ENCODE results near the gene AKAP11. TPM values are rescaled to one million over a fixed set of nuclear protein-coding genes. Genes with fewer than 3 reads are reported as not detected.
A peak's percentile ranks its signal among the peaks of the same experiment; 100 is the strongest.

Gene AKAP11
- total RNA-seq, 2 experiments from 2014 or later: 18.0 to 18.4 TPM

GRCh38 chr13:42355491-42356183, 83.7 kb downstream of the AKAP11 start:
- Mint-ChIP-seq H3K4me1 (ENCODE audit: low read depth) (peaks cover 34% of the 10 kb centered on the region), H3K27ac (peak overlapping the region; percentile 80), H3K36me3 (ENCODE audit: low read depth) (no peaks in the 10 kb centered on the region), H3K9me3 (no peaks in the 10 kb centered on the region), H3K27me3 (no peaks in the 10 kb centered on the region), H3K4me3 (peak overlapping the region; percentile 35)
- peaks cover 31% of the 10 kb centered on the region for H3K4me1 ChIP-seq (ENCODE audit: insufficient read depth, low read length)
- H3K9me3 ChIP-seq (ENCODE audit: control insufficient read depth in 1 of 2, insufficient read depth in 1 of 2, low read length in 2 of 2): no peaks in the 10 kb centered on the region
- no peak overlapping the region for H3K4me3 ChIP-seq (ENCODE audit: low read length)
- intact Hi-C loops (cut with DNase I, micrococcal nuclease): loop anchor here (2.0 to 10.0 kb wide), 3 partner anchors 37 to 109 kb away; no protein-coding TSS in a partner anchor
- ChIA-PET POLR2A (interaction anchor here (0.6 to 1.6 kb wide), 9 partner anchors 11 to 898 kb away, joined by 3 to 9 read pairs (median 4); partner anchors contain the start of gene AKAP11), CTCF (no interaction called here)
- H3K27ac ChIP-seq (ENCODE audit: low read depth in 1 of 2, low read length in 2 of 2): peak overlapping the region; percentile 32 to 66
- no peak for TF ChIP-seq CTCF (IDR thresholded peaks at IDR 0.05)
- no peak for DNase-seq
- H3K27me3 ChIP-seq (ENCODE audit: control insufficient read depth in 1 of 2, insufficient read depth in 2 of 2, low read length in 2 of 2): no peaks in the 10 kb centered on the region
- H3K36me3 ChIP-seq (ENCODE audit: insufficient read depth, low read length): no peaks in the 10 kb centered on the region
- peak; percentile 5 for ATAC-seq (ENCODE audit: poor library complexity)

GRCh38 chr13:42356184-42356575, 84.2 kb downstream of the AKAP11 start:
- no peak for TF ChIP-seq CTCF (IDR thresholded peaks at IDR 0.05)

GRCh38 chr13:42360046-42360574, 88.2 kb downstream of the AKAP11 start:
- intact Hi-C loops (cut with DNase I, micrococcal nuclease): no loop called here
- POLR2A ChIA-PET: interaction anchor here (1.4 kb wide), 1 partner anchor 33 kb away, joined by 4 read pairs; no protein-coding TSS in a partner anchor
- DNase-seq (no peak), ATAC-seq (ENCODE audit: poor library complexity) (no peak)
- Mint-ChIP-seq H3K36me3 (ENCODE audit: low read depth) (no peaks in the 10 kb centered on the region), H3K9me3 (no peaks in the 10 kb centered on the region), H3K27me3 (no peaks in the 10 kb centered on the region), H3K4me1 (ENCODE audit: low read depth) (peaks cover 25% of the 10 kb centered on the region), H3K4me3 (no peak overlapping the region), H3K27ac (no peak overlapping the region)
- CTCF ChIA-PET: interaction anchor here (1.1 kb wide), 1 partner anchor 20 kb away, joined by 4 read pairs; no protein-coding TSS in a partner anchor
- Histone ChIP-seq H3K36me3 (ENCODE audit: insufficient read depth, low read length) (no peaks in the 10 kb centered on the region), H3K27me3 (ENCODE audit: control insufficient read depth in 1 of 2, insufficient read depth in 2 of 2, low read length in 2 of 2) (no peaks in the 10 kb centered on the region), H3K4me1 (ENCODE audit: insufficient read depth, low read length) (peaks cover 17% of the 10 kb centered on the region), H3K4me3 (ENCODE audit: low read length) (no peak overlapping the region), H3K9me3 (ENCODE audit: control insufficient read depth in 1 of 2, insufficient read depth in 1 of 2, low read length in 2 of 2) (no peaks in the 10 kb centered on the region), H3K27ac (ENCODE audit: low read depth in 1 of 2, low read length in 2 of 2) (no peak overlapping the region)
- TF ChIP-seq CTCF (IDR thresholded peaks at IDR 0.05): no peak

More at GRCh38 chr13:42356184-42356575, 84.2 kb downstream of the AKAP11 start:
- DNase-seq (no peak), ATAC-seq (ENCODE audit: poor library complexity) (no peak)
- Histone ChIP-seq H3K27me3 (ENCODE audit: control insufficient read depth in 1 of 2, insufficient read depth in 2 of 2, low read length in 2 of 2) (no peaks in the 10 kb centered on the region), H3K4me1 (ENCODE audit: insufficient read depth, low read length) (peaks cover 31% of the 10 kb centered on the region), H3K4me3 (ENCODE audit: low read length) (no peak overlapping the region), H3K9me3 (ENCODE audit: control insufficient read depth in 1 of 2, insufficient read depth in 1 of 2, low read length in 2 of 2) (no peaks in the 10 kb centered on the region), H3K36me3 (ENCODE audit: insufficient read depth, low read length) (no peaks in the 10 kb centered on the region), H3K27ac (ENCODE audit: low read depth in 1 of 2, low read length in 2 of 2) (no peak overlapping the region)
- H3K4me3 Mint-ChIP-seq: no peak overlapping the region
- intact Hi-C loops (cut with DNase I, micrococcal nuclease): loop anchor here (5.0 to 10.0 kb wide), 2 partner anchors 36 to 109 kb away; no protein-coding TSS in a partner anchor
- peaks cover 34% of the 10 kb centered on the region for H3K4me1 Mint-ChIP-seq (ENCODE audit: low read depth)
- ChIA-PET POLR2A (interaction anchor here (0.8 to 1.6 kb wide), 2 partner anchors 11 to 84 kb away, joined by 3 to 9 read pairs; partner anchors contain the start of gene AKAP11), CTCF (no interaction called here)
- no peaks in the 10 kb centered on the region for H3K36me3 Mint-ChIP-seq (ENCODE audit: low read depth)
- H3K9me3 Mint-ChIP-seq: no peaks in the 10 kb centered on the region
- peak overlapping the region; percentile 80 for H3K27ac Mint-ChIP-seq
- no peaks in the 10 kb centered on the region for H3K27me3 Mint-ChIP-seq

Measured in CD4-positive, alpha-beta T cell (primary cell).